Uterus (tissue), 2 donors: ENCODE results near the gene ADAMTS19.

Experiments
- CTCF ChIP-seq, 4 experiments: fragments of 200-600 bp in 2 of 4; fragments of 450-650 bp in 2 of 4; sonication (generic) in 2 of 4; IDR thresholded peaks; one replicate each; pipeline ENCODE4 v1.5.1; 2016 to 2019; ENCODE audit warnings: antibody characterized with exemption in 4 of 4, mild to moderate bottlenecking in 2 of 4, moderate library complexity in 1 of 4
- POLR2A ChIP-seq, 2 donors: fragments of 450-650 bp; IDR thresholded peaks; one replicate each; pipeline ENCODE4 v1.6.1; 2016; ENCODE audit warnings: antibody characterized with exemption in 2 of 2, mild to moderate bottlenecking in 1 of 2, moderate library complexity in 1 of 2

GRCh38 chr5:129413570-129413969, 46.5 kb upstream of the ADAMTS19 start:
- TF ChIP-seq POLR2A (IDR thresholded peaks at IDR 0.05) (no peak), CTCF (IDR thresholded peaks at IDR 0.05) (no peak)
